SK-N-MC (cell line): ENCODE measurements around the gene SLC27A1.

Source experiments
- EZH2 ChIP-seq: fragments of 200-600 bp; sonication (generic); IDR thresholded peaks from one replicate; pipeline ENCODE4 v1.6.1; 2017; ENCODE audit warnings: antibody characterized with exemption
- FOXP2 ChIP-seq: optimal IDR thresholded peaks from 2 replicates; pipeline ENCODE3; 2011; ENCODE audit warnings: mild to moderate bottlenecking, moderate library complexity; ENCODE audit not compliant: insufficient read depth; ENCODE audit errors: extremely low read length, control extremely low read depth
- POLR2AphosphoS5 ChIP-seq: IDR thresholded peaks from 2 replicates; pipeline ENCODE4 v1.6.1; 2012; ENCODE audit warnings: mild to moderate bottlenecking, low read depth, low read length, borderline replicate concordance

DNA sequence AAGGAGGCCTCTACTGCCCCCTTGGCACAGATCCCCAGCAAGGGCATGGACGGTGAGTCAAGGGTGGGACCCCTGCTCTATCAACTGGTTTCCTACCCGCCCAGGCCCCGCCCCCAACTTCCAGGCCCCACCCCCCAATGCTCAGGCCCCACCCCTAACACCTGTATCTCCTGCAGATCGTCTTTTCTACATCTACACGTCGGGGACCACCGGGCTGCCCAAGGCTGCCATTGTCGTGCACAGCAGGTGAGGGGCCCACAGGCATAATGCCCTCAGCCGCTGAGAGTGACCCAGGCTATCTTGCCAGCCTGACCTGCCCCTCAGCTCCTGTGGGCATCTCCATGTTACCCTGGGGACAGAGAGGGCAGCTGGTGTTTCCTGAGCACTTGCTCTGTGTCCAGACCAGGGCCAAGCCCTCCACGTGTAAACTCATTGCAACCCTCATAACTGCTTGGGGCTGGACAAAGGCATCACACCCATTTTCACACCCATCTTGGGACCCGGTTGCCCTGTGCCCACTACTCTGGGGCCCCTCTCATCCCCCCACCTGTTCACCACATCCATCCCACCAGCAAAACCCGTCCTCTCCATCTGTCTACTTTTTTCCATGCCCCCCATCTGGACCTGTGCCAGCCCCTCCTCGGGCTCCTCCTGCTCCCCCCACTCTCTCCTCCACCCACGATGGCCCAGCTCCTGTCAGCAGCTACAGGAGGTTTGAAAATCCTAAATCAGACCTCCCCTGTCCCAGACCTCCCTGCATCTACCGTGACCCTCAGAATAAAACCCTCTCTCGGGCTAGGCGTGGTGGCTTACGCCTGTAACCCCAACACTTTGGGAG, 17.2 kb downstream of the SLC27A1 start:
- TF ChIP-seq EZH2 (no peak), POLR2AphosphoS5 (no peak), FOXP2 (no peak)
